Measurements from ENCODE around the gene C4BPA.

Gene C4BPA

GRCh38 chr1:207077470-207078377 is 26.3 kb upstream of the C4BPA start:
- DNase-seq = no peak

- no peak for DNase-seq
Measured at GRCh38 chr1:207078578-207079132, 25.4 kb upstream of the C4BPA start.

GRCh38 chr1:207079706-207080241 is 24.3 kb upstream of the C4BPA start:
- DNase-seq = no peak

DNA sequence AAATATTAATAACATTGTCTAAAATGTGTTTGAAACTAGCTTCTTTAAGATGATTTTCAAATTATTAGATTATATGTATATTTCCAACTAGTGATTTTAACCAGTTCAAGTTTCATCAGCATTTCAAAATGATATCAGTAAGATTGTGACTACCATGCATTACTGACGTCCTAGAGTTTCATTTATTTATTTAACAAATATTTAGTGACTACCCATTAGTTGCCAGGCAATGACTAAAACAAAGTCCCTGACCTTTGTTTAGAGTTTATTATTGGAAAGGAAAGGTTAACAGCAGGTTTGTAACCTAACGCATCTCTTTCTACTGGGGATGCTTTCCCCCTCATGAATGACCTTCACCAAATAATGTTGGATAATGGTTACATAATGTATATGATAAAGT is 22.9 kb upstream of the C4BPA start:
- DNase-seq = no peak

- no peak for DNase-seq
Measured at GRCh38 chr1:207081806-207082205, 22.2 kb upstream of the C4BPA start.

GRCh38 chr1:207084232-207084631 is 19.8 kb upstream of the C4BPA start:
- DNase-seq = no peak

- DNase-seq = peak; percentile 25
Measured at GRCh38 chr1:207084701-207085180, 19.3 kb upstream of the C4BPA start.

DNA sequence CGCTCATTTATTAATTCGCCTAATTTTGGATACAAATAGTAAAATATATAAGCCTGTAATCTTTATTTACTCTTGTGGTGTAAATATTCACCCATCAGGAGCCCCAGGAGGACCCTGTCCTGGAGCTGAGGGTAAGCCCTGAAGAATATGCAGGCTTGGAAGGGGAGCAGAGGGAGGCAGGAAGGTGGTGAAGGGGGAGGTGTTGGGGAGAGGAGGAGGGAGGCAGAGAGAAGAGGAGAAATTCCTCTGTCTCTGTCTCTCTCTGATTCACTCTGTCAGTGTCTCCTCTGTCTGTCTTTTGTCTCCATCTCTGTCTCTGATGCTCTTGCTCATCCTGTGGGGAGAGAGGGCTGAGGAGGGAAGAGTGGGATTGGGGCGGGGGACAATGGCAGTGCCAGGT is 18.1 kb upstream of the C4BPA start:
- no peak for DNase-seq

DNA sequence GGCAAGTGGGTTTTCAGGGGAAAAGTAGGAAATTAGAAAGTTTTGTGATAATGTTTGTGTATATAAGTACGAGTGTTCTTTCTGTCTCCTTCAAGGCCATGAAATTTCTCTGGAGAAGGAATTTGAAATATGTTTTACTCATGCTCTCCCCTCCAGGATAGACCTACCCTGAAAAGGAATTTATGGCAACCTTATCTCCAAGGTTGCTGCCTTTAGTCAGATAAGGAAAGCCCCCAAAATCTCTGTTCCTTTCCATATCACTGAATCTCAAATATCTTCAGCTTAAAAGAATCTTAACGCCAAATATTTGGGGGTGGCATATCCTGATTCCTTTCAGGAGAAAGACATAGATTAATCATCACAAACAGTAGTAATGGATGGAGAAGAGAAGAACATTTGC is 15.9 kb upstream of the C4BPA start:
- DNase-seq = no peak

DNA sequence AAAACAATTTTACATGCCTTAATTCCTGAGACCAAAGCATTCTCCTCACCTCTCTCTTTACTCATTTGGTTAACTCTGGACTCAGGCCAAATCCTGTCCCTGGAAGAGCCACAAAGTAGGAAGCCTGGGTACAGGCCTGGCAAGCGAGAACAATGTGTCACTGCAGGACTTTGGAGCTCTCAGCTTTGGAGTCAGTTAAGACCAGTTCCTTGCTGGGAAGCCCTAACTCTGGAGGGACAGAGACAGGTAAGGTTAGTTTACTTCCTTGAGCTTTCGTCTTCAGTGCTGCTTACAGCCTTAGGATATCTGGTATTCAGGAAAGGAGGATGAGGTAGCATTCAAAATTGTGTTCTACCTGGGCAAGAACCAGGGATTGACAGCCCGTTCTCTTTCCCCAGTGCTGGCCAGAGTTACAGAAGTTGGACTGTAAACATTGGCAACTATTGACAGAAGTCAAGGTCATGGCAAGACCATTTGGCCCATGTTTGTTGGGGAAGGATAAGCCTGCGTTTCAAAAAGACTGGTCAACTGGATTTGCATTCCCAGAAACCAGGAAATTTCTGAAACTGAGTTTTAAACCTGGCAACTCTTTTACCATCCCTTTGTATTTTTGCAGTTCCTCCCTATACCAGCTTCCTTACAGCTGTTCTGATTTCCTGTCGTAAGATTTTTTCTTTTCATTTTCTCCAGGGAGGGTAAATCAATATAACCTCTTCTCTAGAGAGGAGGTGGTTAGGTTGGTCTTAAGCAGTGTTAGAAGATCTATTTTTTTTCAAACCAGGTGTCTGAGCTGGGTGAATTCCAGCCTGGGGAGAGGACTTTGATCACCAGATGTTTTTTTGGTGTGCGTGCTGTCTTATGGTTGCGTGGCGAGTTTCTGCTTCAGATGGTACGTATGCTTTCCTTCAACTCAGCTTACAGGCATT is 15.1 kb upstream of the C4BPA start, which contains the start of gene C4BPB:
TSS of gene C4BPB (plus strand) at position 160 of the 926 bp plus-strand sequence. CDS start at position 832, 672 bp downstream.
- no peak for DNase-seq

GRCh38 chr1:207089627-207090355 is 14.2 kb upstream of the C4BPA start:
- no peak for DNase-seq

- no peak for DNase-seq
Measured at GRCh38 chr1:207091200-207091908, 12.7 kb upstream of the C4BPA start.

- DNase-seq = no peak
Measured at GRCh38 chr1:207093944-207094343, 10.1 kb upstream of the C4BPA start.

DNA sequence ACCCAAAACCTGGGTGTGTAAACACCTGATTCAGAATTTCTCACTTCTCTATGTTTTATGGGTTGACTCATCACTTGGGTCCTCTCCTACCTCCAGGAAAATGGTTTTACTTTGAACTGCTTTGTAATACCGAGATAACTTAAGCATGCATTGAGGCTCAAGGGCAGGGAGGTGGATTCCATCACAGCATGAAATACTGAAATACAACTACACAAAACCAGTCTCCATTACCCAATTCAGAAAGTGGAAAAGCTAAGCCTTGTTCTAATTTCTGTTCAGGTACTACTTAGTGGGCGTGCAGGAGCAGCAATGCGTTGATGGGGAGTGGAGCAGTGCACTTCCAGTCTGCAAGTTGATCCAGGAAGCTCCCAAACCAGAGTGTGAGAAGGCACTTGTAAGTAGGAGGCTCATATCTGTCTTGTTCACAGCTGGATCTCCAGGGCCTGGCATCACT is 6.1 kb upstream of the C4BPA start:
- peak; percentile 5 for DNase-seq

GRCh38 chr1:207101720-207102119 is 2.3 kb upstream of the C4BPA start:
- no peak for DNase-seq

DNA sequence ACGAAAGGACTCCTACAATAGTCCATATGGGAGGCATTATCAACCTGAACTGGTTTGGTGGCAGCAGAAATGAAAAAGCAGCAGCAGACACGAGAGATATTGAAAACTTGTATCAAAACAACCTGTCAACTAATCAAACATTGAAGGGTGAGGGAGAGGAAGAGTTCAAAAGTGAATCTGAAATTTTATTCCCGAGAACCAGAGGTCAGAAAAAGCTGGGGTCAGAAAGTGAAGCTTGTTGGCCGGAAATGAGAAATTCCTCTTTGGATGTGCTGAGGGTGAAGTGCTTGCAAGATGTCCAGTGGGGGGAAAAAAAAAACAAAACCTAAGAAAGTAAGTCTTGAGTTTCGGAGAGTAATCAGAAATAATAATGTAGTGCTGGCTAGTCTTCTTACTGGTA is 1.9 kb upstream of the C4BPA start:
- no peak for DNase-seq

DNA sequence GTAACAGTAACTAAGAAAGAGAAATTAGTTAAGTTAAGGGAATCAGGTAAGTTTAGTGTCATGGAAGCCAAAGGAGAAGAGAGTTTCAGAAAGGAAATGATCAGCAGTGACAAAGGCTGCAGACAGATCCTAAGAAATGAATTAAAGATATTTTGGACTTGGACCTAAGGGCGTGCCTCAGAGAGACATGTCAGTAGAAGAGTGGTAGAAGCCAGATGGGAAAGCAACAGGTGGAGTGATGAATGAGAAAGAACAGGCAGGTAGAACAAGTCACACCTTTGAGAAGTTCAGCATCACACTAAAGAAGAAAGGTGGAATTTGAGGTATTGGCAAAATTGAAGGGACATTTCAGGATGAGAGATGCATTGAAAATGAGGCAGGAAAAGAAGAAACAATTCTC is 1.4 kb upstream of the C4BPA start:
- no peak for DNase-seq

GRCh38 chr1:207109004-207109403 is 5.0 kb downstream of the C4BPA start:
- no peak for DNase-seq

DNA sequence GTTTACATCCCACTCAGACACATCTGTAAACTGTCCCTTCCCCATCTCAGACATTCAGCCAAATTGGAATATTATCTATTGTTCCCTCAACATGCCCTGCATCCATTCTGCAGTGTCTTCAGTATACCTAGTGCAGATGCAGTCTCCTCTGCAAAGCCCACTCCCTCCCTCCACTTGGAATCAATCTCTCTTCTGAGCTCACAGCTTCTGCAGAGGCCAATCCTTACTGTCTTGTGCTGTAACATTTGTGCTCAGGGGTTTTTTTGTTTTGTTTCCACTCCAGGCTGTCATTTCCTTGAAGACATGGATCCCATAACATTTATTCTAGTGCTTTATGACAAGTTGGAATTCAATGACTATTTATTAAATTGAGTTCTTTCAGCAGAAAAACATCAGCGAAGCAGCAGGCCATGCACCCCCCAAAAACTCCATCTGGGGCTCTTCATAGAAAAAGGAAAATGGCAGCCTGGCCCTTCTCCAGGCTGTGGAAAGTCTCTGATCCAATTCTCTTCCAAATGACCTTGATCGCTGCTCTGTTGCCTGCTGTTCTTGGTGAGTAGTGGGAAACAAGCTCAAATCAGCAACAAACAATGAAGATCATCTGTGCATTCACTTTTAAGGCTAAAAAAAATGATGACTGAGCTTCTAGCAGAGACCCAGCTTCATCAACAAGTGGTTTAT is 8.7 kb downstream of the C4BPA start:
- no peak for DNase-seq

- DNase-seq = no peak
Measured at GRCh38 chr1:207115269-207115668, 11.2 kb downstream of the C4BPA start.

GRCh38 chr1:207124389-207124788 is 20.4 kb downstream of the C4BPA start:
- no peak for DNase-seq

Measured in stimulated activated naive CD4-positive, alpha-beta T cell treated with Interleukin-2 at 50 U/mL for 16 hours (primary cell).